ENCODE measurements around the gene RPS6KA3.
"Not testable (repeated sequence)": the region's sequence is repeated elsewhere in the genome, so short reads cannot be mapped to it uniquely, and the experiment has no call there.

Gene RPS6KA3

GRCh38 chrX:20171887-20172286, 94.8 kb downstream of the RPS6KA3 start:
- Histone ChIP-seq H3K36me3 (ENCODE audit: control insufficient read depth in 5 of 5, insufficient read depth in 5 of 5, low read length in 5 of 5) (peaks cover 29 to 47% (median 35%) of the 10 kb centered on the region in 5 donors), H3K4me1 (ENCODE audit: control insufficient read depth in 5 of 5, insufficient read depth in 5 of 5, low read length in 5 of 5) (no peaks in the 10 kb centered on the region), H3K27me3 (ENCODE audit: control insufficient read depth in 5 of 5, insufficient read depth in 4 of 5, low read length in 5 of 5) (peaks cover 0 to 5% (median 0%) of the 10 kb centered on the region in 5 donors), H3K9me3 (ENCODE audit: control insufficient read depth in 5 of 5, low read length in 5 of 5) (no peaks in the 10 kb centered on the region), H3K27ac (ENCODE audit: low read depth, low read length) (no peak overlapping the region), H3K4me3 (ENCODE audit: low read depth in 1 of 5, low read length in 5 of 5) (no peak overlapping the region), H3K9ac (ENCODE audit: low read length in 5 of 5) (no peak overlapping the region)

DNA sequence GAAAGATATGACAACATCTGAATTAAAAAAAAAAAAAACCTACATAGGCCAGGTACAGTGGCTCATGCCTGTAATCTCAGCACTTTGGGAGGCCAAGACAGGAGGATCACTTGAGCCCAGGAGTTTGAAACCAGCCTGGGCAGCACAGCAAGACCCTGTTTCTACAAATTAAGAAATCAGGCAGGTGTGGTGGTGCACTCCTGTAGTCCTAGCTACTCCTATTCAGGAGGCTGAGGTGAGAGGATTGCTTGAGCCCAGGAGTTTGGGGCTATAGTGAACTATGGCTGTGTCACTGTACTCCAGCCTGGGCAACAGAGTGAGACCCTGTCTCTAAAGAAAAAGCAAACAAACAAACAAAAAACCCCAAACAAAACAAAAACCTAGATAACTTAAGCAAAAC, 104.2 kb downstream of the RPS6KA3 start:
- peaks cover 2 to 22% (median 15%) of the 10 kb centered on the region in 5 donors for H3K36me3 ChIP-seq (ENCODE audit: control insufficient read depth in 5 of 5, insufficient read depth in 5 of 5, low read length in 5 of 5)
- H3K27me3 ChIP-seq (ENCODE audit: control insufficient read depth in 5 of 5, insufficient read depth in 4 of 5, low read length in 5 of 5); H3K4me1 ChIP-seq (ENCODE audit: control insufficient read depth in 5 of 5, insufficient read depth in 5 of 5, low read length in 5 of 5); H3K9me3 ChIP-seq (ENCODE audit: control insufficient read depth in 5 of 5, low read length in 5 of 5); H3K9ac ChIP-seq (ENCODE audit: low read length in 5 of 5); H3K4me3 ChIP-seq (ENCODE audit: low read depth in 1 of 5, low read length in 5 of 5); H3K27ac ChIP-seq (ENCODE audit: low read depth, low read length): not testable (repeated sequence)

GRCh38 chrX:20159797-20160385, 106.8 kb downstream of the RPS6KA3 start:
- Histone ChIP-seq H3K36me3 (ENCODE audit: control insufficient read depth in 5 of 5, insufficient read depth in 5 of 5, low read length in 5 of 5) (peaks cover 11 to 29% (median 24%) of the 10 kb centered on the region in 5 donors), H3K9me3 (ENCODE audit: control insufficient read depth in 5 of 5, low read length in 5 of 5) (peaks cover 0 to 3% (median 0%) of the 10 kb centered on the region in 5 donors), H3K27ac (ENCODE audit: low read depth, low read length) (no peak overlapping the region), H3K9ac (ENCODE audit: low read length in 5 of 5) (no peak overlapping the region), H3K4me3 (ENCODE audit: low read depth in 1 of 5, low read length in 5 of 5) (no peak overlapping the region), H3K4me1 (ENCODE audit: control insufficient read depth in 5 of 5, insufficient read depth in 5 of 5, low read length in 5 of 5) (peaks cover 0 to 6% (median 0%) of the 10 kb centered on the region in 5 donors), H3K27me3 (ENCODE audit: control insufficient read depth in 5 of 5, insufficient read depth in 4 of 5, low read length in 5 of 5) (peaks cover 0 to 5% (median 2%) of the 10 kb centered on the region in 5 donors)

DNA sequence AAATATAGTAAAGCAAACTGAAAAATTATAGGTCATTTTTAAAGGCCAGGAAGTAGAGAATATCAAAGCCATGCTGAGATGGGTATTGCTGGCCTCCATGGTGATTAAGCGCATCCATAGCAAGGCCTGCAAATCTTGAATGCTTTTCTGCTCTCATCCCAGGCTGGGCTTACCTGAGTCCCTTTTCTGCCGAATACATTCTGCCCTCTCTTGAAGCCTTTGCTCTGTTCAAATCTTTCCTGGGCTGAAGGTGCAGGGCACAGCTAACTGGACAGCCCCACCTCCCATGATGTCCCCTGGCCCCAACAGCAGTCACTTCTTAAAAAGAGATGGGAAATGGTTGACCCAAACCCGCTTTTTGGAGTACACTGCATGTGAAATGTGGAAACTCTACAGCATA, 115.0 kb downstream of the RPS6KA3 start:
- no peaks in the 10 kb centered on the region for H3K4me1 ChIP-seq (ENCODE audit: control insufficient read depth in 5 of 5, insufficient read depth in 5 of 5, low read length in 5 of 5)
- peaks cover 0 to 5% (median 0%) of the 10 kb centered on the region in 5 donors for H3K9me3 ChIP-seq (ENCODE audit: control insufficient read depth in 5 of 5, low read length in 5 of 5)
- peaks cover 17 to 28% (median 25%) of the 10 kb centered on the region in 5 donors for H3K36me3 ChIP-seq (ENCODE audit: control insufficient read depth in 5 of 5, insufficient read depth in 5 of 5, low read length in 5 of 5)
- peaks cover 0 to 5% (median 0%) of the 10 kb centered on the region in 5 donors for H3K27me3 ChIP-seq (ENCODE audit: control insufficient read depth in 5 of 5, insufficient read depth in 4 of 5, low read length in 5 of 5)
- H3K9ac ChIP-seq (ENCODE audit: low read length in 5 of 5), result no peak overlapping the region
- H3K27ac ChIP-seq (ENCODE audit: low read depth, low read length), result no peak overlapping the region
- no peak overlapping the region for H3K4me3 ChIP-seq (ENCODE audit: low read depth in 1 of 5, low read length in 5 of 5)

DNA sequence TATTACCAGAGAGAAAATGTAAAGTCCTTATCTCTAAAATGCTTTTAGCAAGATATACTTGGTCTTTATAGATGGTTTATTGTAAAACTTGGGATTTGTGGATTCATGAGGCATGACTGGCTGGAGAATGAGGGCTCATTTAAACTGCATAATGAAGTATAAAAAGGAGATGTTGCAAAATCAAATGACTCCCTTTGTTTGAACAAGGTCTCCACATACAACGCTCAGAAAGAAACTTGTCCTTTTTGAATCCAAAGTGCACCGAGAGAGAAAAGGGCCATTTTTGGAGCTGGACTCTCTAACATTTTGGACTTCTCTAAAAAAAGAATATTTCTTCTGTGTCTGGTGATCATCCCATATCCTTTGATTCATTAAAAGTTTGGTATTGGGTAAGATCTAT, 117.4 kb downstream of the RPS6KA3 start:
- H3K4me3 ChIP-seq (ENCODE audit: low read depth in 1 of 5, low read length in 5 of 5), result no peak overlapping the region
- H3K27ac ChIP-seq (ENCODE audit: low read depth, low read length), result no peak overlapping the region
- peaks cover 0 to 5% (median 0%) of the 10 kb centered on the region in 5 donors for H3K9me3 ChIP-seq (ENCODE audit: control insufficient read depth in 5 of 5, low read length in 5 of 5)
- no peak overlapping the region for H3K9ac ChIP-seq (ENCODE audit: low read length in 5 of 5)
- peaks cover 0 to 4% (median 0%) of the 10 kb centered on the region in 5 donors for H3K27me3 ChIP-seq (ENCODE audit: control insufficient read depth in 5 of 5, insufficient read depth in 4 of 5, low read length in 5 of 5)
- H3K4me1 ChIP-seq (ENCODE audit: control insufficient read depth in 5 of 5, insufficient read depth in 5 of 5, low read length in 5 of 5), result no peaks in the 10 kb centered on the region
- peaks cover 4 to 16% (median 8%) of the 10 kb centered on the region in 5 donors for H3K36me3 ChIP-seq (ENCODE audit: control insufficient read depth in 5 of 5, insufficient read depth in 5 of 5, low read length in 5 of 5)

DNA sequence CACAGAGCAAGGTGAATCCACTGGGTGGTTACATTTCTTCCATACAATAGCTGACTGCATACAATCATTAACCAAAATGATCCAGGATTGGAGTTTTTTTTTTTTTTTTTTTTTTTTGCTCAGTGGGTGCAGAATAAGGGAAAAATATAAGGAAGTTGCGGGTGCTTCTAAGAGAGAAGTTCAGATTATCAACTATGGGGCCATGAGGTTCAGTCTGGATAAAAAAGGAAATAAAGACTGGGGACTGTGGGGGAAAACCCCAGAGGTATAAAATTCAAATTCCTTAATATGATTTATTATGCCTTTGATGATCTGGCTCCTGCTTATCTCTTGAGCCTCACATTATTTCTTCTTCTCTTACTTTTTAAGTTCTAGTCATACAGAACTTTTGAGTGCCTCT, 119.1 kb downstream of the RPS6KA3 start:
- H3K4me3 ChIP-seq (ENCODE audit: low read depth in 1 of 5, low read length in 5 of 5), result no peak overlapping the region
- H3K9ac ChIP-seq (ENCODE audit: low read length in 5 of 5), result no peak overlapping the region
- peaks cover 0 to 2% (median 0%) of the 10 kb centered on the region in 5 donors for H3K27me3 ChIP-seq (ENCODE audit: control insufficient read depth in 5 of 5, insufficient read depth in 4 of 5, low read length in 5 of 5)
- H3K27ac ChIP-seq (ENCODE audit: low read depth, low read length), result no peak overlapping the region
- peaks cover 0 to 5% (median 0%) of the 10 kb centered on the region in 5 donors for H3K9me3 ChIP-seq (ENCODE audit: control insufficient read depth in 5 of 5, low read length in 5 of 5)
- peaks cover 0 to 6% (median 4%) of the 10 kb centered on the region in 5 donors for H3K36me3 ChIP-seq (ENCODE audit: control insufficient read depth in 5 of 5, insufficient read depth in 5 of 5, low read length in 5 of 5)
- no peaks in the 10 kb centered on the region for H3K4me1 ChIP-seq (ENCODE audit: control insufficient read depth in 5 of 5, insufficient read depth in 5 of 5, low read length in 5 of 5)

- Histone ChIP-seq H3K4me1 (ENCODE audit: control insufficient read depth in 5 of 5, insufficient read depth in 5 of 5, low read length in 5 of 5) (peaks cover 5 to 17% (median 15%) of the 10 kb centered on the region in 5 donors), H3K36me3 (ENCODE audit: control insufficient read depth in 5 of 5, insufficient read depth in 5 of 5, low read length in 5 of 5) (no peaks in the 10 kb centered on the region), H3K27ac (ENCODE audit: low read depth, low read length) (no peak overlapping the region), H3K27me3 (ENCODE audit: control insufficient read depth in 5 of 5, insufficient read depth in 4 of 5, low read length in 5 of 5) (peaks cover 0 to 2% (median 0%) of the 10 kb centered on the region in 5 donors), H3K9me3 (ENCODE audit: control insufficient read depth in 5 of 5, low read length in 5 of 5) (peaks cover 0 to 5% (median 0%) of the 10 kb centered on the region in 5 donors), H3K4me3 (ENCODE audit: low read depth in 1 of 5, low read length in 5 of 5) (no peak overlapping the region), H3K9ac (ENCODE audit: low read length in 5 of 5) (no peak overlapping the region)
Measured at GRCh38 chrX:20144491-20144890, 122.2 kb downstream of the RPS6KA3 start.

GRCh38 chrX:20143561-20143960, 123.1 kb downstream of the RPS6KA3 start:
- peaks cover 0 to 2% (median 0%) of the 10 kb centered on the region in 5 donors for H3K27me3 ChIP-seq (ENCODE audit: control insufficient read depth in 5 of 5, insufficient read depth in 4 of 5, low read length in 5 of 5)
- H3K36me3 ChIP-seq (ENCODE audit: control insufficient read depth in 5 of 5, insufficient read depth in 5 of 5, low read length in 5 of 5), result no peaks in the 10 kb centered on the region
- H3K4me3 ChIP-seq (ENCODE audit: low read depth in 1 of 5, low read length in 5 of 5), result no peak overlapping the region
- H3K4me1 ChIP-seq (ENCODE audit: control insufficient read depth in 5 of 5, insufficient read depth in 5 of 5, low read length in 5 of 5), result peaks cover 5 to 24% (median 22%) of the 10 kb centered on the region in 5 donors
- H3K27ac ChIP-seq (ENCODE audit: low read depth, low read length), result no peak overlapping the region
- H3K9me3 ChIP-seq (ENCODE audit: control insufficient read depth in 5 of 5, low read length in 5 of 5), result peaks cover 0 to 2% (median 0%) of the 10 kb centered on the region in 5 donors
- no peak overlapping the region for H3K9ac ChIP-seq (ENCODE audit: low read length in 5 of 5)

GRCh38 chrX:20143111-20143510, 123.6 kb downstream of the RPS6KA3 start:
- no peaks in the 10 kb centered on the region for H3K27me3 ChIP-seq (ENCODE audit: control insufficient read depth in 5 of 5, insufficient read depth in 4 of 5, low read length in 5 of 5)
- H3K4me3 ChIP-seq (ENCODE audit: low read depth in 1 of 5, low read length in 5 of 5), result no peak overlapping the region
- H3K4me1 ChIP-seq (ENCODE audit: control insufficient read depth in 5 of 5, insufficient read depth in 5 of 5, low read length in 5 of 5), result peaks cover 5 to 24% (median 22%) of the 10 kb centered on the region in 5 donors
- H3K27ac ChIP-seq (ENCODE audit: low read depth, low read length), result no peak overlapping the region
- H3K36me3 ChIP-seq (ENCODE audit: control insufficient read depth in 5 of 5, insufficient read depth in 5 of 5, low read length in 5 of 5), result peaks cover 0 to 4% (median 2%) of the 10 kb centered on the region in 5 donors
- H3K9me3 ChIP-seq (ENCODE audit: control insufficient read depth in 5 of 5, low read length in 5 of 5), result no peaks in the 10 kb centered on the region
- no peak overlapping the region for H3K9ac ChIP-seq (ENCODE audit: low read length in 5 of 5)

DNA sequence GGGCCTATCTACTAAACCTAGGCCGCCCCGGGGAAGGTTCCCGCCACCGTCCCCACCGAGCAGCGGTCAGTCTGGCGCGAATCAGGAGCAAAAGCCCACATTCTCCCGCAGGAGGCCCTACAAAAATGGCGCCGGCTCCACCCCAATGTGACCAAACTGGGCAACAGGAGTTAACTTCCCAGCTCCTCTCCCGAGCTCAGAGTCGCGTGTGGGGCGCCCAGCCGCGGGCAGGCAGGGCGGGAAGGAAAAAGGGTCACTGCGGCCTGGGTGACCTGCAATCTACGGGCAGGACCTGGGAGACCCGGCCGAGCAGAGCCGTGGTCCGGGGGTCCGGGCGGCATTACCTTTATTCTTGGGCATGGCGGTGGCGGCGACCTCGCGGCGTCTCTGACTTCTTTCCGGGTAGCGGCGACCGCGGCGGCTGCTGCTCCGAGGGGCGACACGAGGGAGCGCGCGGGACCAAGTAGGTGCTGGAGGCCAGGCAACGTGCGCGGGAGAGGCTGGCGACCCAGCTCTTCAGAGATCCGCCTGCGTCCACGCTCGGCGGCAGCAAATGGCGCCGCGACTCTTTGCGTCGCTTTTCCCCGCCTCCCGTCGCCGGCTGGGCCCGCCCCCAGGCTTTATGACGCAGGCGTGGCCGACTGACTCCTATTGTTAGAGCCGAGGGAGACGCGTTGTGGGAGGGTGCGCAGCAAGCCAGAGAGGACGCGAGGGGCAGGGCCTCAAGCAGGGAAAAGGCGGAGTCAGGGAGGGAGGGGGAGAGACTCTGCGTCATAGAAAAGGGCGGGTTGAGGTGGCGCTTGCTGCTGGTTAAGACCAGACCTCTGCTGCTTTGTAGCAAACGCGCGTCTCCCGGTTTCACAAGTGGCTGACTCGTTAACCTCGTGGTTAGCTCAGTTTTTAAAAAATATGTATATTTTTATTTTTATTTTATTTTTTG, 125.2 kb downstream of the RPS6KA3 start, which contains the start of gene EIF1AX:
TSS of gene EIF1AX (minus strand) at position 558 of the 940 bp plus-strand sequence. CDS start at position 360, 198 bp downstream.
- peak within 1 kb of the TSS; percentile 88 for H3K27ac ChIP-seq (ENCODE audit: low read depth, low read length)
- peaks cover 5 to 24% (median 22%) of the 10 kb centered on the region in 5 donors for H3K4me1 ChIP-seq (ENCODE audit: control insufficient read depth in 5 of 5, insufficient read depth in 5 of 5, low read length in 5 of 5)
- H3K27me3 ChIP-seq (ENCODE audit: control insufficient read depth in 5 of 5, insufficient read depth in 4 of 5, low read length in 5 of 5), result no peaks in the 10 kb centered on the region
- no peaks in the 10 kb centered on the region for H3K9me3 ChIP-seq (ENCODE audit: control insufficient read depth in 5 of 5, low read length in 5 of 5)
- peaks cover 8 to 14% (median 12%) of the 10 kb centered on the region in 5 donors for H3K36me3 ChIP-seq (ENCODE audit: control insufficient read depth in 5 of 5, insufficient read depth in 5 of 5, low read length in 5 of 5)
- H3K9ac ChIP-seq (ENCODE audit: low read length in 5 of 5), result peak within 1 kb of the TSS; percentile 66 to 93 (median 89)
- peak within 1 kb of the TSS; percentile 82 to 98 (median 93) for H3K4me3 ChIP-seq (ENCODE audit: low read depth in 1 of 5, low read length in 5 of 5)
